ENCODE results near the gene GAS2L1. TPM values are rescaled to one million over a fixed set of nuclear protein-coding genes. Genes with fewer than 3 reads are reported as not detected.
A peak's percentile ranks its signal among the peaks of the same experiment; 100 is the strongest.

The GAS2L1 gene
- total RNA-seq, 1 experiment from 2014 or later: 22.7 TPM

DNA sequence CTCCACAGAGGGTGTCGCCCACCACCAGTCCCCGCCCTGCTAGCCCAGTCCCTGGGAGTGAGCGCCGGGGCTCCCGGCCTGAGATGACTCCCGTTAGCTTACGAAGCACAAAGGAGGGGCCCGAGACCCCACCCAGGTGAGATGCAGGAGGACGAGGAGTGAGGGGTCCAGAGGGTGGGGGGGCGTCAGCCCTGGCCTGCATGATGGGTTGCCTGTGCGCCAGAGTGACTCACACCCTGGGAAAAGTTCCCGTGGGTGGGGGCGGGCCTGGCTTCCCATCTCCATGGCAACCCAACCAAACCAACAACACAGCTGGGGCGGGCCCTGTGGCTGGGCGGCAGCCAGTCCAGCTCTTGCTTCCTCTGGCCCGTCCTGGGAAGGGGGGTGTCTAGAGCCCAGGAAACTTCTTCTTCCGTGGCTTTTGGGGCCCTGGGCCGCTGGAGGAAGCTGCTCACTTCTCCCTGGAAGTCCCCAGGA, 4.5 kb downstream of the GAS2L1 start:
- Histone ChIP-seq H3K4me3 (ENCODE audit: low read depth, low read length, poor library complexity, severe bottlenecking) (no peak overlapping the region), H3K27me3 (replicated peaks; ENCODE audit: insufficient read depth, low read depth, low read length, poor library complexity) (peaks cover 25% of the 10 kb centered on the region), H3K4me1 (ENCODE audit: insufficient read depth, low read length, poor library complexity, severe bottlenecking) (peaks cover 28% of the 10 kb centered on the region), H3K27ac (ENCODE audit: low read depth, low read length, poor library complexity, severe bottlenecking) (no peak overlapping the region), H3K36me3 (ENCODE audit: insufficient read depth, low read length, poor library complexity, severe bottlenecking) (no peaks in the 10 kb centered on the region), H3K9me3 (ENCODE audit: low read depth, low read length, poor library complexity, severe bottlenecking) (no peaks in the 10 kb centered on the region)
- peak; percentile 92 for DNase-seq (ENCODE audit: low spot score)
- intact Hi-C loops (cut with micrococcal nuclease; ENCODE audit: unreplicated experiment): no loop called here
- no TSS peak for BruUV-seq (replicated peaks)
- POLR2A ChIA-PET (ENCODE audit: low non-redundant PET): no interaction called here
- no peak for TF ChIP-seq EZH2 (IDR thresholded peaks at IDR 0.05; ENCODE audit: borderline replicate concordance, low read depth, low read length, poor library complexity, severe bottlenecking)
- TF ChIP-seq, protein P1, sequence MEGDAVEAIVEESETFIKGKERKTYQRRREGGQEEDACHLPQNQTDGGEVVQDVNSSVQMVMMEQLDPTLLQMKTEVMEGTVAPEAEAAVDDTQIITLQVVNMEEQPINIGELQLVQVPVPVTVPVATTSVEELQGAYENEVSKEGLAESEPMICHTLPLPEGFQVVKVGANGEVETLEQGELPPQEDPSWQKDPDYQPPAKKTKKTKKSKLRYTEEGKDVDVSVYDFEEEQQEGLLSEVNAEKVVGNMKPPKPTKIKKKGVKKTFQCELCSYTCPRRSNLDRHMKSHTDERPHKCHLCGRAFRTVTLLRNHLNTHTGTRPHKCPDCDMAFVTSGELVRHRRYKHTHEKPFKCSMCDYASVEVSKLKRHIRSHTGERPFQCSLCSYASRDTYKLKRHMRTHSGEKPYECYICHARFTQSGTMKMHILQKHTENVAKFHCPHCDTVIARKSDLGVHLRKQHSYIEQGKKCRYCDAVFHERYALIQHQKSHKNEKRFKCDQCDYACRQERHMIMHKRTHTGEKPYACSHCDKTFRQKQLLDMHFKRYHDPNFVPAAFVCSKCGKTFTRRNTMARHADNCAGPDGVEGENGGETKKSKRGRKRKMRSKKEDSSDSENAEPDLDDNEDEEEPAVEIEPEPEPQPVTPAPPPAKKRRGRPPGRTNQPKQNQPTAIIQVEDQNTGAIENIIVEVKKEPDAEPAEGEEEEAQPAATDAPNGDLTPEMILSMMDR (conservative IDR thresholded peaks at IDR 0.05; ENCODE audit: low read depth, low read length): no peak
- CTCF ChIA-PET: no interaction called here

- ChIA-PET POLR2A (ENCODE audit: low non-redundant PET) (interaction anchor here (0.6 kb wide), 1 partner anchor 33 kb away, joined by 3 read pairs; no protein-coding TSS in a partner anchor), CTCF (no interaction called here)
- no peak for DNase-seq (ENCODE audit: low spot score)
- Histone ChIP-seq H3K27me3 (replicated peaks; ENCODE audit: insufficient read depth, low read depth, low read length, poor library complexity) (peaks cover 32% of the 10 kb centered on the region), H3K27ac (ENCODE audit: low read depth, low read length, poor library complexity, severe bottlenecking) (no peak overlapping the region), H3K36me3 (ENCODE audit: insufficient read depth, low read length, poor library complexity, severe bottlenecking) (no peaks in the 10 kb centered on the region), H3K4me1 (ENCODE audit: insufficient read depth, low read length, poor library complexity, severe bottlenecking) (peaks cover 26% of the 10 kb centered on the region), H3K9me3 (ENCODE audit: low read depth, low read length, poor library complexity, severe bottlenecking) (no peaks in the 10 kb centered on the region), H3K4me3 (ENCODE audit: low read depth, low read length, poor library complexity, severe bottlenecking) (no peak overlapping the region)
- no peak for TF ChIP-seq EZH2 (IDR thresholded peaks at IDR 0.05; ENCODE audit: borderline replicate concordance, low read depth, low read length, poor library complexity, severe bottlenecking)
- TF ChIP-seq, protein P1 (conservative IDR thresholded peaks at IDR 0.05; ENCODE audit: low read depth, low read length): no peak
- intact Hi-C loops (cut with micrococcal nuclease; ENCODE audit: unreplicated experiment): no loop called here
- BruUV-seq (replicated peaks): no TSS peak
Observed at GRCh38 chr22:29311464-29312217, 5.2 kb downstream of the GAS2L1 start.

DNA sequence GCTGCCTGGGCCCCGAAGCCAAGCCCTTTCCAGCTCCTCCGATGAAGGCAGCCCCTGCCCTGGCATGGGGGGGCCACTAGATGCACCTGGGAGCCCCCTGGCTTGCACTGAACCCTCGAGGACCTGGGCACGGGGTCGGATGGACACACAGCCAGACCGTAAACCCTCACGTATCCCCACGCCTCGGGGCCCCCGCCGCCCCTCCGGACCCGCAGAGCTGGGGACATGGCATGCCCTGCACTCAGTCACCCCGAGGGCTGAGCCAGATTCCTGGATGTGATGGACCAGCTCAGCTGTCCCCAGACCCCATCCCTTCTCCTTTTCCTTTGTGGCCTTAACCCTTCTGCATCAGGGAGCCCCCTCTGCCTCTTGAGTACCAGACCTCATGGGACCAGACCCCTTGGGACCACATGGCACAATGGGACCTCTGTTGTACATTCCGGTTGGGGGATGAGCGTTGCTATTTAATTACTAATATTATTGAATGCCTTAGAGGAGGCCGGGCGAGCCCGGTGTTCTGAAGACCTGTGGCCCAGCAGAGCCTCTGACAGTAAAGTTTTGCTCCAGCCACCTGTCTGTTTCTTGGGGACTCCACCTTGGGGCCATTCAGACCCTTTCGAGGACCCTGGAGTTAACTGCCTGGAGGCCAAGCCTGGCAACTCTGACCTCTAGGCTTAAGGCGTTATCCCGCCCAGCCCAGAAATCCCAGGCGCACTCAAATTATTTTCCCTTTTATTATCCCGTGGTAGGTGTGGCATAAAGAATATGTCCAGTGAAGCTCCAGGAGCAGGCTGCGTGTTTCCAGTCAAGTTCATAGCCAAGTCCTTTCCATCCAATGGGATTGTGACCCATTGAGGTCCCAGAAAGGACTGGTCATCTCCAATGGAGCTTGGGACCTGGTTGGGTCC, 6.0 kb downstream of the GAS2L1 start:
- peaks cover 32% of the 10 kb centered on the region for H3K27me3 ChIP-seq (replicated peaks; ENCODE audit: insufficient read depth, low read depth, low read length, poor library complexity)
- intact Hi-C loops (cut with micrococcal nuclease; ENCODE audit: unreplicated experiment): no loop called here
- BruUV-seq (replicated peaks): no TSS peak
- no peak overlapping the region for H3K27ac ChIP-seq (ENCODE audit: low read depth, low read length, poor library complexity, severe bottlenecking)
- no peaks in the 10 kb centered on the region for H3K36me3 ChIP-seq (ENCODE audit: insufficient read depth, low read length, poor library complexity, severe bottlenecking)
- no peak for DNase-seq (ENCODE audit: low spot score)
- H3K9me3 ChIP-seq (ENCODE audit: low read depth, low read length, poor library complexity, severe bottlenecking): no peaks in the 10 kb centered on the region
- CTCF ChIA-PET: no interaction called here
- H3K4me3 ChIP-seq (ENCODE audit: low read depth, low read length, poor library complexity, severe bottlenecking): no peak overlapping the region
- POLR2A ChIA-PET (ENCODE audit: low non-redundant PET): interaction anchor here (0.6 kb wide), 1 partner anchor 33 kb away, joined by 3 read pairs; no protein-coding TSS in a partner anchor
- peaks cover 26% of the 10 kb centered on the region for H3K4me1 ChIP-seq (ENCODE audit: insufficient read depth, low read length, poor library complexity, severe bottlenecking)
- no peak for TF ChIP-seq EZH2 (IDR thresholded peaks at IDR 0.05; ENCODE audit: borderline replicate concordance, low read depth, low read length, poor library complexity, severe bottlenecking)
- TF ChIP-seq, protein P1 (conservative IDR thresholded peaks at IDR 0.05; ENCODE audit: low read depth, low read length): no peak

Data from A673 (cell line).